ENCODE data around the gene COG7. TPM values are rescaled to one million over a fixed set of nuclear protein-coding genes. Genes with fewer than 3 reads are reported as not detected.
"Not testable (repeated sequence)": the region's sequence is repeated elsewhere in the genome, so short reads cannot be mapped to it uniquely, and the experiment has no call there.

The COG7 gene
- polyA plus RNA-seq, 1 of the 3 experiments (the other 2 are of a cell fraction), result 33.0 TPM

DNA sequence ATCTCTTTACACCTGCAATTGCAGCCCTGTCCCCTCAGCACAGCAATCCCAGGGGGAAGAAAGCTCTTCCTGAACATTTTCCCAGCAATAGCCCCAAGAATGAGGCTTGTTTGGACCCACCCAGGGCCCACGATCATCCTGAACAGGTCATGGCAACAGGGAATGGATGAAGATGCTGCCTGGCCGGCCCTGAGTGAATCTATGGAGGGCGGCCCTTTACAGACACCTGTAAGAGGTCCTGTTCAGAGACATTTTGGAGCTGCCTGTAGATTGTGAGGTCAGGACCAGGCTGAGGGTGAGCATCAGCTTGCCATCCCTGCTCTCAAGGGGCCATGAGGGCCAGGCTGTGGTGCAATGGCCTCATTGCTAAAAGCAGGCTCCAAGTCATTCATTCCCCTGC is 69.1 kb downstream of the COG7 start:
- Histone ChIP-seq H4K20me1 (ENCODE audit: insufficient read depth) (no peaks in the 10 kb centered on the region), H3F3A (replicated peaks; ENCODE audit: insufficient read depth) (no peaks in the 10 kb centered on the region), H3K27ac (ENCODE audit: low read depth in 2 of 2, low read length in 1 of 2) (no peak overlapping the region), H3K9me2 (no peaks in the 10 kb centered on the region), H3K4me1 (ENCODE audit: control insufficient read depth in 1 of 2, insufficient read depth in 2 of 2, low read depth in 1 of 2, low read length in 1 of 2) (no peaks in the 10 kb centered on the region), H2AFZ (ENCODE audit: low read depth) (no peak overlapping the region), H3K9ac (no peak overlapping the region), H3K9me3 (no peaks in the 10 kb centered on the region), H3K27me3 (ENCODE audit: insufficient read depth) (no peaks in the 10 kb centered on the region), H3K36me3 (replicated peaks in 1 of 2; ENCODE audit: control insufficient read depth in 1 of 2, insufficient read depth in 2 of 2, low read length in 1 of 2) (no peaks in the 10 kb centered on the region), H3K4me2 (no peak overlapping the region), H3K79me2 (ENCODE audit: insufficient read depth) (no peaks in the 10 kb centered on the region), H3K4me3 (ENCODE audit: low read depth in 2 of 2, low read length in 1 of 2) (no peak overlapping the region)
- no peak for TF ChIP-seq GATA2 (CRISPR knock-in tag; IDR thresholded peaks at IDR 0.05)
- TF ChIP-seq TEAD4 (IDR thresholded peaks at IDR 0.05; ENCODE audit: borderline replicate concordance, insufficient read depth), result no peak
- no peak for TF ChIP-seq TAF1 (IDR thresholded peaks at IDR 0.05; ENCODE audit: borderline replicate concordance, low read depth, low read length)
- TF ChIP-seq FOXM1 (IDR thresholded peaks at IDR 0.05; ENCODE audit: low read depth), result no peak
- TF ChIP-seq JUND (IDR thresholded peaks at IDR 0.05), result no peak
- TF ChIP-seq SIN3A (IDR thresholded peaks at IDR 0.05; ENCODE audit: borderline replicate concordance, low read depth, low read length), result no peak
- no peak for TF ChIP-seq ELF1 (IDR thresholded peaks at IDR 0.05)
- TF ChIP-seq RXRA (IDR thresholded peaks at IDR 0.05; ENCODE audit: borderline replicate concordance, low read depth), result no peak
- TF ChIP-seq RCOR1 (IDR thresholded peaks at IDR 0.05; ENCODE audit: low read length), result no peak
- TF ChIP-seq, protein P1, sequence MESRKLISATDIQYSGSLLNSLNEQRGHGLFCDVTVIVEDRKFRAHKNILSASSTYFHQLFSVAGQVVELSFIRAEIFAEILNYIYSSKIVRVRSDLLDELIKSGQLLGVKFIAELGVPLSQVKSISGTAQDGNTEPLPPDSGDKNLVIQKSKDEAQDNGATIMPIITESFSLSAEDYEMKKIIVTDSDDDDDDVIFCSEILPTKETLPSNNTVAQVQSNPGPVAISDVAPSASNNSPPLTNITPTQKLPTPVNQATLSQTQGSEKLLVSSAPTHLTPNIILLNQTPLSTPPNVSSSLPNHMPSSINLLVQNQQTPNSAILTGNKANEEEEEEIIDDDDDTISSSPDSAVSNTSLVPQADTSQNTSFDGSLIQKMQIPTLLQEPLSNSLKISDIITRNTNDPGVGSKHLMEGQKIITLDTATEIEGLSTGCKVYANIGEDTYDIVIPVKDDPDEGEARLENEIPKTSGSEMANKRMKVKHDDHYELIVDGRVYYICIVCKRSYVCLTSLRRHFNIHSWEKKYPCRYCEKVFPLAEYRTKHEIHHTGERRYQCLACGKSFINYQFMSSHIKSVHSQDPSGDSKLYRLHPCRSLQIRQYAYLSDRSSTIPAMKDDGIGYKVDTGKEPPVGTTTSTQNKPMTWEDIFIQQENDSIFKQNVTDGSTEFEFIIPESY (IDR thresholded peaks at IDR 0.05; ENCODE audit: borderline replicate concordance, low read depth), result no peak
- TF ChIP-seq, protein P2, sequence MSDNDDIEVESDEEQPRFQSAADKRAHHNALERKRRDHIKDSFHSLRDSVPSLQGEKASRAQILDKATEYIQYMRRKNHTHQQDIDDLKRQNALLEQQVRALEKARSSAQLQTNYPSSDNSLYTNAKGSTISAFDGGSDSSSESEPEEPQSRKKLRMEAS (IDR thresholded peaks at IDR 0.05; ENCODE audit: low read depth), result no peak
- no peak for TF ChIP-seq RFX5 (IDR thresholded peaks at IDR 0.05; ENCODE audit: low read length)
- no peak for TF ChIP-seq GABPA (IDR thresholded peaks at IDR 0.05; ENCODE audit: low read depth)
- 90% methylated on average over 2 of the region's 3 CpGs for WGBS (ENCODE audit: low lambda C conversion rate)
- ChIA-PET POLR2A (no interaction called here), CTCF (no interaction called here)
- no peak for DNase-seq

DNA sequence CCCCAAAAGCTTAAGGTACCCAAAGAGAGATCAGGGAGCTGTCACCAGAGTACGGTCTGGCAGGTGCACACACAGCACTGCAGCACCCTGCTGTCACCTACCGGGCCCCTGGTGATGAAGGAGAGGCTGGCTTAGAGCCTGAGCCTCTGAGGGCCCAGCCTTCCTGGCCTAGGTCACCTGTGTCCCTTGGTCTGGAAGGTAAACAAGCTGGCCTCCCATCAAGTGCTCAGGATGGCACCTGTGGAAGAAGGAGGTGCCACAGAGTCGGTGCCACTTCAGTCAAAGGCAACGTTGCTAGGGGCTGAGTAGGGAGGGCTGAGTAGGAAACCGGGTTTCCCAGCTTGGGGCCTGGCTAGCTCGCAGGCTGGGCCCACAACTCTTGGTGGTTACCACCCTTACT is 70.7 kb downstream of the COG7 start:
- POLR2A ChIA-PET, result no interaction called here
- Histone ChIP-seq H3F3A (replicated peaks; ENCODE audit: insufficient read depth) (no peaks in the 10 kb centered on the region), H3K79me2 (ENCODE audit: insufficient read depth) (no peaks in the 10 kb centered on the region), H3K27ac (ENCODE audit: low read depth in 2 of 2, low read length in 1 of 2) (no peak overlapping the region), H3K9ac (no peak overlapping the region), H3K27me3 (ENCODE audit: insufficient read depth) (no peaks in the 10 kb centered on the region), H3K9me3 (no peaks in the 10 kb centered on the region), H3K4me2 (no peak overlapping the region), H3K4me3 (ENCODE audit: low read depth in 2 of 2, low read length in 1 of 2) (no peak overlapping the region), H4K20me1 (ENCODE audit: insufficient read depth) (no peaks in the 10 kb centered on the region), H3K9me2 (no peaks in the 10 kb centered on the region), H2AFZ (ENCODE audit: low read depth) (no peak overlapping the region), H3K36me3 (replicated peaks in 1 of 2; ENCODE audit: control insufficient read depth in 1 of 2, insufficient read depth in 2 of 2, low read length in 1 of 2) (no peaks in the 10 kb centered on the region), H3K4me1 (ENCODE audit: control insufficient read depth in 1 of 2, insufficient read depth in 2 of 2, low read depth in 1 of 2, low read length in 1 of 2) (no peaks in the 10 kb centered on the region)
- TF ChIP-seq FOXM1 (IDR thresholded peaks at IDR 0.05; ENCODE audit: low read depth), result no peak
- no peak for TF ChIP-seq TAF1 (IDR thresholded peaks at IDR 0.05; ENCODE audit: borderline replicate concordance, low read depth, low read length)
- TF ChIP-seq GATA2 (CRISPR knock-in tag; IDR thresholded peaks at IDR 0.05), result no peak
- no peak for TF ChIP-seq FOSL2 (IDR thresholded peaks at IDR 0.05; ENCODE audit: borderline replicate concordance, low read depth)
- TF ChIP-seq SMC3 (IDR thresholded peaks at IDR 0.05; ENCODE audit: low read depth, low read length), result no peak
- TF ChIP-seq FOXJ3 (CRISPR knock-in tag; IDR thresholded peaks at IDR 0.05), result no peak
- TF ChIP-seq EP300 (IDR thresholded peaks at IDR 0.05; ENCODE audit: borderline replicate concordance in 1 of 2, low read depth in 1 of 2, low read length in 1 of 2), result no peak
- 72% methylated on average over 6 of the region's 6 CpGs for whole genome bisulfite sequencing (ENCODE audit: low lambda C conversion rate)
- no peak for DNase-seq
- CTCF ChIA-PET, result interaction anchor here (0.9 to 1.2 kb wide), 2 partner anchors 54 to 199 kb away, joined by 3 read pairs; no protein-coding TSS in a partner anchor

GRCh38 chr16:23381702-23382101 is 71.3 kb downstream of the COG7 start:
- H2AFZ ChIP-seq (ENCODE audit: low read depth); H3K9ac ChIP-seq; H3K27me3 ChIP-seq (ENCODE audit: insufficient read depth); H3K9me3 ChIP-seq; POLR2A ChIA-PET; H3K79me2 ChIP-seq (ENCODE audit: insufficient read depth); DNase-seq; H3K4me2 ChIP-seq; H3K36me3 ChIP-seq (replicated peaks in 1 of 2; ENCODE audit: control insufficient read depth in 1 of 2, insufficient read depth in 2 of 2, low read length in 1 of 2); H3K4me1 ChIP-seq (ENCODE audit: control insufficient read depth in 1 of 2, insufficient read depth in 2 of 2, low read depth in 1 of 2, low read length in 1 of 2); H4K20me1 ChIP-seq (ENCODE audit: insufficient read depth); H3F3A ChIP-seq (replicated peaks; ENCODE audit: insufficient read depth); H3K9me2 ChIP-seq; H3K4me3 ChIP-seq (ENCODE audit: low read depth in 2 of 2, low read length in 1 of 2); H3K27ac ChIP-seq (ENCODE audit: low read depth in 2 of 2, low read length in 1 of 2): not testable (repeated sequence)
- WGBS (ENCODE audit: low lambda C conversion rate), result 86% methylated on average over 9 of the region's 9 CpGs
- CTCF ChIA-PET, result interaction anchor here (0.6 to 1.2 kb wide), 3 partner anchors 54 to 199 kb away, joined by 3 read pairs; no protein-coding TSS in a partner anchor
